WTC11 (cell line): ENCODE results near the gene KIF21A. TPM values are rescaled to one million over a fixed set of nuclear protein-coding genes. Genes with fewer than 3 reads are reported as not detected.

Experiments
- ATAC-seq: fragments of 200-7000 bp; cut with Tn5 transposase; 2 replicates; pipeline ENCODE4 v1.10.0; 2021; ENCODE audit warnings: mild to moderate bottlenecking, moderate library complexity
- CTCF ChIA-PET: fragments of 300-600 bp; sonication (Branson Sonifier 250); formaldehyde crosslinking; loops from one replicate; lab custom pipeline; 2021; ENCODE audit warnings: antibody characterized with exemption; lab: Charles Lee
- POLR2A ChIA-PET: fragments of 350-600 bp; sonication (Branson Sonifier 250); formaldehyde crosslinking; loops from one replicate; lab custom pipeline; 2021; ENCODE audit warnings: antibody characterized with exemption; lab: Charles Lee
- DNase-seq: peaks from one replicate; pipeline ENCODE4 v3.0.0; 2021; ENCODE audit warnings: low spot score
- H3K27ac Mint-ChIP-seq: 2 replicates; pipeline ENCODE4 v1.8.0; 2021; ENCODE audit warnings: mixed read lengths
- H3K27me3 Mint-ChIP-seq: 2 replicates; pipeline ENCODE4 v1.8.0; 2021; ENCODE audit warnings: low read depth, mild to moderate bottlenecking, moderate library complexity, mixed read lengths
- H3K36me3 Mint-ChIP-seq: 2 replicates; pipeline ENCODE4 v1.8.0; 2021; ENCODE audit warnings: mixed read lengths
- H3K4me1 Mint-ChIP-seq: 2 replicates; pipeline ENCODE4 v1.8.0; 2022; ENCODE audit warnings: mixed read lengths
- H3K4me3 Mint-ChIP-seq: 2 replicates; pipeline ENCODE4 v1.8.0; 2021; ENCODE audit warnings: mild to moderate bottlenecking, moderate library complexity, mixed read lengths
- H3K9me3 Mint-ChIP-seq: 2 replicates; pipeline ENCODE4 v1.8.0; 2021; ENCODE audit warnings: mixed read lengths
- AFF4 ChIP-seq: sonication (generic); formaldehyde crosslinking; IDR thresholded peaks from 2 replicates; pipeline ENCODE4 v1.8.1; 2023; ENCODE audit warnings: mild to moderate bottlenecking, missing genetic modification reagents, borderline replicate concordance
- ATF1 ChIP-seq: sonication (generic); formaldehyde crosslinking; IDR thresholded peaks from 2 replicates; pipeline ENCODE4 v1.8.1; 2023; ENCODE audit warnings: mild to moderate bottlenecking, moderate library complexity, missing genetic modification reagents
- ATF6 ChIP-seq: sonication (generic); formaldehyde crosslinking; IDR thresholded peaks from 2 replicates; pipeline ENCODE4 v1.8.1; 2023; ENCODE audit warnings: mild to moderate bottlenecking, missing genetic modification reagents
- CREM ChIP-seq: sonication (generic); formaldehyde crosslinking; IDR thresholded peaks from 2 replicates; pipeline ENCODE4 v1.8.1; 2022; ENCODE audit warnings: mild to moderate bottlenecking, missing genetic modification reagents, moderate library complexity
- ETV6 ChIP-seq: sonication (generic); formaldehyde crosslinking; IDR thresholded peaks from 2 replicates; pipeline ENCODE4 v1.8.1; 2022; ENCODE audit warnings: mild to moderate bottlenecking, missing genetic modification reagents
- FOXP4 ChIP-seq: sonication (generic); formaldehyde crosslinking; IDR thresholded peaks from 2 replicates; pipeline ENCODE4 v1.8.0; 2022; ENCODE audit warnings: mild to moderate bottlenecking, missing genetic modification reagents
- IRF2 ChIP-seq: sonication (generic); formaldehyde crosslinking; IDR thresholded peaks from 2 replicates; pipeline ENCODE4 v1.8.0; 2022; ENCODE audit warnings: low read depth, missing genetic modification reagents, borderline replicate concordance
- MAX ChIP-seq: sonication (generic); formaldehyde crosslinking; IDR thresholded peaks from 2 replicates; pipeline ENCODE4 v1.8.0; 2022; ENCODE audit warnings: mild to moderate bottlenecking, missing genetic modification reagents
- MXD4 ChIP-seq: fragments of 250-450 bp; sonication (Bioruptor Pico); IDR thresholded peaks from 2 replicates; pipeline ENCODE4 v1.8.0; 2021; ENCODE audit warnings: mild to moderate bottlenecking, moderate library complexity, borderline replicate concordance
- OVOL2 ChIP-seq: fragments of 250-450 bp; sonication (Bioruptor Pico); IDR thresholded peaks from 2 replicates; pipeline ENCODE4 v1.9.0; 2021; ENCODE audit warnings: mild to moderate bottlenecking, borderline replicate concordance
- PRRX2 ChIP-seq: fragments of 250-450 bp; sonication (Bioruptor Pico); IDR thresholded peaks from 2 replicates; pipeline ENCODE4 v1.8.0; 2021; ENCODE audit warnings: mild to moderate bottlenecking
- RELA ChIP-seq: sonication (generic); formaldehyde crosslinking; IDR thresholded peaks from 2 replicates; pipeline ENCODE4 v1.8.1; 2022; ENCODE audit warnings: missing genetic modification reagents, mild to moderate bottlenecking, borderline replicate concordance
- RORB ChIP-seq: fragments of 250-450 bp; sonication (Bioruptor Pico); IDR thresholded peaks from 2 replicates; pipeline ENCODE4 v1.9.0; 2021; ENCODE audit warnings: mild to moderate bottlenecking
- SMAD3 ChIP-seq: sonication (generic); formaldehyde crosslinking; IDR thresholded peaks from 2 replicates; pipeline ENCODE4 v1.8.0; 2022; ENCODE audit warnings: missing genetic modification reagents, mild to moderate bottlenecking, borderline replicate concordance
- ZNF138 ChIP-seq: sonication (generic); formaldehyde crosslinking; conservative IDR thresholded peaks from 2 replicates; pipeline ENCODE4 v1.8.1; 2022; ENCODE audit warnings: mild to moderate bottlenecking, moderate library complexity, missing genetic modification reagents
- ZNF219 ChIP-seq: sonication (generic); formaldehyde crosslinking; IDR thresholded peaks from 2 replicates; pipeline ENCODE4 v1.8.0; 2023; ENCODE audit warnings: missing genetic modification reagents, mild to moderate bottlenecking, borderline replicate concordance
- ZNF263 ChIP-seq: sonication (generic); formaldehyde crosslinking; IDR thresholded peaks from 2 replicates; pipeline ENCODE4 v1.8.1; 2022; ENCODE audit warnings: low read depth, mild to moderate bottlenecking, moderate library complexity, missing genetic modification reagents
- ZNF317 ChIP-seq: sonication (generic); formaldehyde crosslinking; IDR thresholded peaks from 2 replicates; pipeline ENCODE4 v1.8.1; 2023; ENCODE audit warnings: low read depth, mild to moderate bottlenecking, moderate library complexity, missing genetic modification reagents, borderline replicate concordance
- ZNF425 ChIP-seq: fragments of 250-450 bp; sonication (Bioruptor Pico); conservative IDR thresholded peaks from 2 replicates; pipeline ENCODE4 v1.9.0; 2021; ENCODE audit warnings: mild to moderate bottlenecking
- total RNA-seq: library from RNA; stranded (reverse); gene quantifications from 3 replicates; pipeline ENCODE4 v1.2.3, GENCODE V29; 2021

The KIF21A gene
- total RNA-seq, 1 experiment from 2014 or later = 34.7 TPM

GRCh38 chr12:39426636-39427240 lies 16.2 kb downstream of the KIF21A start (continued):
- no peak for TF ChIP-seq SMAD3
- no peak for TF ChIP-seq AFF4
- TF ChIP-seq ZNF138 (CRISPR knock-in tag) = no peak
- TF ChIP-seq ATF1 (CRISPR knock-in tag) = no peak
- no peak for TF ChIP-seq RELA (CRISPR knock-in tag)
- TF ChIP-seq MXD4 (CRISPR knock-in tag) = no peak
- no peak for TF ChIP-seq ZNF425 (CRISPR knock-in tag)
- TF ChIP-seq PRRX2 = no peak
- no peak for TF ChIP-seq ZNF317 (CRISPR knock-in tag)
- TF ChIP-seq ATF6 (CRISPR knock-in tag) = no peak
- TF ChIP-seq ZNF263 (CRISPR knock-in tag) = no peak
- no peak for TF ChIP-seq RORB (CRISPR knock-in tag)

GRCh38 chr12:39420043-39420442 lies 22.9 kb downstream of the KIF21A start:
- H3K4me1 Mint-ChIP-seq = 0 out of 2 replicates have a peak, but pooled peaks cover 3% of the 10 kb centered on the region
- CTCF ChIA-PET = interaction anchor here (0.8 kb wide), 1 partner anchor 24 kb away, joined by 3 read pairs; no protein-coding TSS in a partner anchor
- ATAC-seq = no peak

More at GRCh38 chr12:39420043-39420442, 22.9 kb downstream of the KIF21A start:
- Mint-ChIP-seq H3K9me3 (no peaks in the 10 kb centered on the region), H3K36me3 (0 out of 2 replicates have a peak, but pooled peaks cover 3% of the 10 kb centered on the region), H3K27me3 (peaks cover 6% of the 10 kb centered on the region), H3K27ac (no peak overlapping the region), H3K4me3 (no peak overlapping the region)
- TF ChIP-seq OVOL2 (CRISPR knock-in tag) = no peak
- TF ChIP-seq CREM = no peak
- no peak for TF ChIP-seq RORB (CRISPR knock-in tag)
- no peak for TF ChIP-seq ETV6 (CRISPR knock-in tag)
- TF ChIP-seq RELA (CRISPR knock-in tag) = no peak
- no peak for TF ChIP-seq IRF2 (CRISPR knock-in tag)
- TF ChIP-seq FOXP4 (CRISPR knock-in tag) = no peak
- no peak for TF ChIP-seq MAX (CRISPR knock-in tag)
- no peak for TF ChIP-seq ZNF219
- POLR2A ChIA-PET = no interaction called here
- DNase-seq = no peak
